Measurements from ENCODE around the gene BRD3OS. TPM values are rescaled to one million over a fixed set of nuclear protein-coding genes. Genes with fewer than 3 reads are reported as not detected.

The BRD3OS gene
- total and polyA plus RNA-seq, 10 of the 15 experiments (the other 5 are each of a cell fraction or from before 2014, with no cell fraction given): 2.1 to 13.7 (median 10.7) TPM

- H4K20me1 ChIP-seq (ENCODE audit: control insufficient read depth, insufficient read depth): no peaks in the 10 kb centered on the region
- no peaks in the 10 kb centered on the region for H3K9me3 ChIP-seq (replicated peaks; ENCODE audit: control insufficient read depth, insufficient read depth, low read length)
- ChIA-PET CTCF (no interaction called here), POLR2A (no interaction called here), SMC1A (ENCODE audit: uncharacterized antibody, unreplicated experiment) (no interaction called here), RAD21 (ENCODE audit: unreplicated experiment) (no interaction called here)
- H3K79me2 ChIP-seq (ENCODE audit: control insufficient read depth, insufficient read depth, low read length): no peaks in the 10 kb centered on the region; the same call in 1 of the 2 replicates
- in situ Hi-C loops (cut with MboI) (no loop called here), intact Hi-C loops (cut with micrococcal nuclease; ENCODE audit: unreplicated experiment) (no loop called here)
- H3K4me3 ChIP-seq: no peak overlapping the region
- H3K4me1 ChIP-seq (ENCODE audit: control insufficient read depth, insufficient read depth, low read length): no peaks in the 10 kb centered on the region
- no peak overlapping the region for H3K27ac ChIP-seq (ENCODE audit: control insufficient read depth, insufficient read depth)
- H3K4me2 ChIP-seq (ENCODE audit: control insufficient read depth, insufficient read depth): no peak overlapping the region
- no peaks in the 10 kb centered on the region for H3K27me3 ChIP-seq (replicated peaks in 1 of 2; ENCODE audit: control insufficient read depth in 2 of 2, insufficient read depth in 2 of 2, low read length in 1 of 2)
- no TSS peak for BruUV-seq (replicated peaks)
- no peak for DNase-seq (ENCODE audit: low read depth, low spot score)
- no peak for FAIRE-seq
- H3K9ac ChIP-seq (ENCODE audit: control insufficient read depth, insufficient read depth, low read length): no peak overlapping the region
- TF ChIP-seq RAD51 (IDR thresholded peaks at IDR 0.05) (no peak), ZBTB33 (IDR thresholded peaks at IDR 0.05) (no peak), SUZ12 (IDR thresholded peaks at IDR 0.05; ENCODE audit: unreplicated experiment) (no peak), SMAD1 (IDR thresholded peaks at IDR 0.05; ENCODE audit: low read depth, partially characterized antibody) (no peak), KLF5 (IDR thresholded peaks at IDR 0.05; ENCODE audit: partially characterized antibody) (no peak), DPF2 (IDR thresholded peaks at IDR 0.05) (no peak), MTA2 (IDR thresholded peaks at IDR 0.05; ENCODE audit: low read depth) (no peak), CUX1 (IDR thresholded peaks at IDR 0.05; ENCODE audit: insufficient replicate concordance, low read depth, low read length) (no peak), RELA (IDR thresholded peaks at IDR 0.05; ENCODE audit: borderline replicate concordance, partially characterized antibody) (no peak), SMAD5 (IDR thresholded peaks at IDR 0.05; ENCODE audit: low read depth) (no peak), RCOR1 (conservative IDR thresholded peaks at IDR 0.05; ENCODE audit: low read depth, low read length) (no peak), RBBP5 (conservative IDR thresholded peaks at IDR 0.05) (no peak), FOXK2 (IDR thresholded peaks at IDR 0.05) (no peak)
- WGBS (ENCODE audit: insufficient coverage, insufficient replicate concordance, low lambda C conversion rate, missing lambda C conversion rate): 86% methylated on average over 16 of the region's 16 CpGs
- H3K36me3 ChIP-seq (ENCODE audit: control insufficient read depth in 2 of 2, insufficient read depth in 2 of 2, low read length in 1 of 2): peaks cover 0 to 19% of the 10 kb centered on the region in 2 experiments; a peak in 3 of 4 replicates
- no peak for ATAC-seq
- no peak overlapping the region for H2AFZ ChIP-seq (ENCODE audit: control insufficient read depth, low read depth, low read length)
These were observed 27.7 kb downstream of the BRD3OS start for GRCh38 chr9:134052941-134053340.

All from GM12878 (cell line).